ENCODE measurements around the gene STXBP4.

STXBP4 gene

GRCh38 chr17:54927525-54927924 lies 41.0 kb upstream of the STXBP4 start:
- TF ChIP-seq CTCF (conservative IDR thresholded peaks at IDR 0.05; ENCODE audit: low read depth, low read length), result no peak

GRCh38 chr17:54932711-54933110 lies 35.9 kb upstream of the STXBP4 start:
- no peaks in the 10 kb centered on the region for H3K4me1 ChIP-seq (ENCODE audit: low read depth, poor library complexity, severe bottlenecking)
- H3K27me3 ChIP-seq (ENCODE audit: insufficient read depth, low read depth), result no peaks in the 10 kb centered on the region
- no peak overlapping the region for H3K9ac ChIP-seq
- no peak overlapping the region for H3K4me3 ChIP-seq (IDR thresholded peaks at IDR 0.05; ENCODE audit: insufficient read depth, low read depth, low read length)
- H3K36me3 ChIP-seq (ENCODE audit: insufficient read depth), result no peaks in the 10 kb centered on the region
- TF ChIP-seq CTCF (conservative IDR thresholded peaks at IDR 0.05; ENCODE audit: low read depth, low read length), result no peak
- H4K20me1 ChIP-seq (ENCODE audit: insufficient read depth), result no peaks in the 10 kb centered on the region
- no peaks in the 10 kb centered on the region for H3K79me2 ChIP-seq (ENCODE audit: insufficient read depth, low read depth)
- H2AFZ ChIP-seq (ENCODE audit: low read depth), result no peak overlapping the region
- H3K27ac ChIP-seq, result no peak overlapping the region
- no peak overlapping the region for H3K4me2 ChIP-seq

More at GRCh38 chr17:54927525-54927924, 41.0 kb upstream of the STXBP4 start:
- no peaks in the 10 kb centered on the region for H3K4me1 ChIP-seq (ENCODE audit: low read depth, poor library complexity, severe bottlenecking)
- no peaks in the 10 kb centered on the region for H4K20me1 ChIP-seq (ENCODE audit: insufficient read depth)
- no peak overlapping the region for H3K9ac ChIP-seq
- H2AFZ ChIP-seq (ENCODE audit: low read depth), result no peak overlapping the region
- H3K36me3 ChIP-seq (ENCODE audit: insufficient read depth), result no peaks in the 10 kb centered on the region
- no peaks in the 10 kb centered on the region for H3K27me3 ChIP-seq (ENCODE audit: insufficient read depth, low read depth)
- H3K27ac ChIP-seq, result no peak overlapping the region
- no peaks in the 10 kb centered on the region for H3K79me2 ChIP-seq (ENCODE audit: insufficient read depth, low read depth)
- no peak overlapping the region for H3K4me2 ChIP-seq
- H3K4me3 ChIP-seq (IDR thresholded peaks at IDR 0.05; ENCODE audit: insufficient read depth, low read depth, low read length), result no peak overlapping the region

- Histone ChIP-seq H3K4me3 (IDR thresholded peaks at IDR 0.05; ENCODE audit: insufficient read depth, low read depth, low read length) (no peak overlapping the region), H4K20me1 (ENCODE audit: insufficient read depth) (no peaks in the 10 kb centered on the region), H3K4me2 (no peak overlapping the region), H3K27me3 (ENCODE audit: insufficient read depth, low read depth) (no peaks in the 10 kb centered on the region), H3K27ac (no peak overlapping the region), H3K4me1 (ENCODE audit: low read depth, poor library complexity, severe bottlenecking) (no peaks in the 10 kb centered on the region), H3K79me2 (ENCODE audit: insufficient read depth, low read depth) (no peaks in the 10 kb centered on the region), H3K9ac (no peak overlapping the region), H3K36me3 (ENCODE audit: insufficient read depth) (no peaks in the 10 kb centered on the region), H2AFZ (ENCODE audit: low read depth) (no peak overlapping the region)
- no peak for TF ChIP-seq CTCF (conservative IDR thresholded peaks at IDR 0.05; ENCODE audit: low read depth, low read length)
These were observed 34.6 kb upstream of the STXBP4 start for GRCh38 chr17:54933921-54934320.

GRCh38 chr17:54935471-54935870 lies 33.1 kb upstream of the STXBP4 start:
- Histone ChIP-seq H4K20me1 (ENCODE audit: insufficient read depth) (no peaks in the 10 kb centered on the region), H3K4me2 (no peak overlapping the region), H3K4me1 (ENCODE audit: low read depth, poor library complexity, severe bottlenecking) (no peaks in the 10 kb centered on the region), H3K79me2 (ENCODE audit: insufficient read depth, low read depth) (no peaks in the 10 kb centered on the region), H2AFZ (ENCODE audit: low read depth) (no peak overlapping the region), H3K9ac (no peak overlapping the region), H3K36me3 (ENCODE audit: insufficient read depth) (no peaks in the 10 kb centered on the region), H3K27ac (no peak overlapping the region), H3K27me3 (ENCODE audit: insufficient read depth, low read depth) (no peaks in the 10 kb centered on the region), H3K4me3 (IDR thresholded peaks at IDR 0.05; ENCODE audit: insufficient read depth, low read depth, low read length) (no peak overlapping the region)
- TF ChIP-seq CTCF (conservative IDR thresholded peaks at IDR 0.05; ENCODE audit: low read depth, low read length), result no peak

Data from KMS-11 (cell line).